Measurements from ENCODE around the gene CSNK1G2. TPM values are rescaled to one million over a fixed set of nuclear protein-coding genes. Genes with fewer than 3 reads are reported as not detected.

CSNK1G2 gene
- polyA plus RNA-seq, 2 of the 4 experiments (the other 2 are of a cell fraction), result 15.5 to 42.0 TPM

DNA sequence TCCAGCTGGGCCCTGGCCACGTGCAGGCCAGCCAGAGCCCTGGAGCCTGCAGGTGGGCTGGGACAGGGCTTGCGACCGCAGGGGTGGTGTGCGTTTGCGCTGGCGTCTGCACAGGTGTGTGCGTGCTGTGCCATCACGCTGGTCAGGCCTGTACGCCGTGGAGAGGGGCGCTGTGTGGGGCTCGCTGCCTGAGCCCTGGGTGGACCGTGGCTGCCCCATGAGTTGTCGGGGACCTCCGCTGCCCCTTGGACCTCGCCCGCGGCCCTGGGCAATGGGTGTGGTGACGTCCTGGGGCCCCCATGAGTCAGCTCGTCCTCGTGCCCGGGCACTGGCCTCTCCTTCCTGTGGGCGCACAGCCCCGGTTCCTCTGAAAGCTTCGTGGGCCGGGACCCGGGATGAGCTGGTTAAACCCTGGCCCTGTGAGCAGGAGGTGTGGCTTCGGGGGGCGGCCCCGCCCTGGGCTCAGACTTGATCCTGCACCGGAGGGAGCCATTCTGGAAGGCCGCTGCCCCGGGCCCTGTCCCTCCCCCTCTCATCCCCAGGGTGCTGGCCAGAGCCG is 6.8 kb downstream of the CSNK1G2 start:
- Histone ChIP-seq H3K9me3 (no peaks in the 10 kb centered on the region), H3K4me3 (no peak overlapping the region), H3K4me2 (no peak overlapping the region), H3K4me1 (0 out of 3 replicates have a peak, but pooled peaks cover 3% of the 10 kb centered on the region), H3K27ac (no peak overlapping the region)
- FAIRE-seq, result no peak
- TF ChIP-seq FOSL2 (IDR thresholded peaks at IDR 0.05) (no peak), FOSL2 (CRISPR knock-in tag; IDR thresholded peaks at IDR 0.05) (no peak), POLR2AphosphoS2 (conservative IDR thresholded peaks at IDR 0.05; ENCODE audit: low read length) (no peak), ZC3H11A (IDR thresholded peaks at IDR 0.05) (no peak), ESRRA (IDR thresholded peaks at IDR 0.05; ENCODE audit: borderline replicate concordance, low read length) (no peak), KDM1A (IDR thresholded peaks at IDR 0.05; ENCODE audit: low read depth) (no peak)
- no peak; a peak in 1 of 6 replicates for ATAC-seq
- 77% methylated on average over 22 of the region's 34 CpGs for WGBS (ENCODE audit: missing lambda C conversion rate)
- CTCF ChIA-PET, result interaction anchor here (0.8 to 1.5 kb wide), 4 partner anchors 18 to 122 kb away, joined by 3 to 5 read pairs (median 3); no protein-coding TSS in a partner anchor
- POLR2A ChIA-PET, result no interaction called here
- DNase-seq (ENCODE audit: low read depth in 1 of 2, low spot score in 1 of 2), result no peak

DNA sequence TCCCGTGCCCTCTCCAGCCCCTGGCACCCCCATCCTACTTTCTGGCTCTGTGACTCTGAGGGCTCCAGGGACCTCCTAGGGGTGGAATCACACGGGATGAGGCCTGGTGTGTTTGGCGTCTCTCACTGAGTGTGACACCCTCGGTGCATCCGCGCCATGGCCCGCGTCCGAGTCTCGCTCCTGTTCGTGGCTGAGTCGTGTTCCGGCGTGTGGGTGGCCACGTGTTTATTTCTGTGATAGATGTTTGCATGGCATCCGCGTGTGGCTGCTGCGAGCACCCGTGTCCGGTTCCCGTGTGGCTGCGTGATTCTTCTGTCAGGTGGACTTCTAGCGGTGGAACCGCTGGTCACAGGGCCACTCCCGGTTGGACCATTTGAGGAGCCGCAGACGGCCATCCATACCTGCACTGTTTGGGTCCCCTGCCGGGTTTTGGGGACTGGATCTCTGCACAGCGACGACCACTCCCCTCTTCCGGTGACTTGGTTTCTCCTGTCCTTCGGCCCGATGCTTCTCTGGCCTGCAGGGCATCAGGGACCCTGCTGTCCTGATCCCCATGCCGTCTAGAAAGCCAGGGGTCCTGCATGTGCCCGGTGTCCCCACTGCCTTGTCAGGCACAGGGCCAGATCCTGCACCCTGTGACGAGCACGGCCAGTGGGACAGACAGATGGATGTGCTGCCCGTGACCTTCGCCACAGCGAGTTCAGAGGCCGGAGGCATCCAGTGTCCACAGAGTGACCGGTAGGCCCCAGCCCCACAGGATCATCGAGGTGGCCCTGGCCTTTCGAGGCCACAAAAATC is 8.5 kb downstream of the CSNK1G2 start:
- Histone ChIP-seq H3K4me1 (no peaks in the 10 kb centered on the region), H3K9me3 (no peaks in the 10 kb centered on the region), H3K4me3 (no peak overlapping the region), H3K27ac (no peak overlapping the region), H3K4me2 (no peak overlapping the region)
- FAIRE-seq (no peak), ATAC-seq (no peak), DNase-seq (ENCODE audit: low read depth in 1 of 2, low spot score in 1 of 2) (no peak)
- ChIA-PET POLR2A (no interaction called here), CTCF (no interaction called here)
- 97% methylated on average over 44 of the region's 44 CpGs for WGBS (ENCODE audit: missing lambda C conversion rate)
- TF ChIP-seq NFE2L2 (conservative IDR thresholded peaks at IDR 0.05; ENCODE audit: low read length) (no peak), ZNF302 (CRISPR knock-in tag; IDR thresholded peaks at IDR 0.05) (no peak), POLR2AphosphoS2 (conservative IDR thresholded peaks at IDR 0.05; ENCODE audit: low read length) (no peak), CBX2 (IDR thresholded peaks at IDR 0.05; ENCODE audit: borderline replicate concordance, low read depth) (no peak), HOXA7 (CRISPR knock-in tag; IDR thresholded peaks at IDR 0.05) (no peak), HDAC2 (IDR thresholded peaks at IDR 0.05) (no peak)

DNA sequence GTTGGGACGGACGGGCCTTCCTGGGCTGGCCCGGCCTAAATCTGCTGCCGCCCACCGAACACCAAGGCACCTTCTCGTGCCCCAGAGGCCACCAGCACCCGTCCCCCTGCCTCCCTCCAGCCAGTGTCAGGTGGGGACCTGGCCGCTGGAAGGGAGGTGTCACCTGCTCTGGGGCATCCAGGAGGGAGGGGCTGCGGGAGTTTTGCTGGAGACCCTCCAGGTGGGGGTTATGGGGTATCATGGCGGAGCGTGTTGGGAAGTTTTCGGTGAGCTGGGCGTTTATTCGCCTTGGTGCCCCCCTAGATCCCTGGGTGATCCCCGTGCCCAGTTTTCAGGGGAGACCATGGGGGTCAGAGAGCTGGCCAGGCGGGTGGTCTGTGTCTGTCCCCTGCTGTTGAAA is 9.7 kb downstream of the CSNK1G2 start:
- H3K4me2 ChIP-seq, result no peak overlapping the region
- ChIA-PET POLR2A (no interaction called here), CTCF (interaction anchor here (0.6 to 1.6 kb wide), 2 partner anchors 53 to 142 kb away, joined by 3 read pairs; no protein-coding TSS in a partner anchor)
- no peak for FAIRE-seq
- no peaks in the 10 kb centered on the region for H3K4me1 ChIP-seq
- ATAC-seq, result no peak
- DNase-seq (ENCODE audit: low read depth in 1 of 2, low spot score in 1 of 2), result no peak
- no peak overlapping the region for H3K27ac ChIP-seq
- TF ChIP-seq JUN (IDR thresholded peaks at IDR 0.05) (no peak), KDM1A (IDR thresholded peaks at IDR 0.05; ENCODE audit: low read depth) (no peak), RCOR1 (IDR thresholded peaks at IDR 0.05; ENCODE audit: low read depth, low read length) (no peak), TP53 (CRISPR knock-in tag; IDR thresholded peaks at IDR 0.05) (no peak), NPAS2 (CRISPR knock-in tag; IDR thresholded peaks at IDR 0.05; ENCODE audit: borderline replicate concordance) (no peak), EHF (CRISPR knock-in tag; IDR thresholded peaks at IDR 0.05) (no peak), CBX2 (IDR thresholded peaks at IDR 0.05; ENCODE audit: borderline replicate concordance, low read depth) (no peak), POLR2AphosphoS2 (conservative IDR thresholded peaks at IDR 0.05; ENCODE audit: low read length) (no peak)
- TF ChIP-seq, protein P1, sequence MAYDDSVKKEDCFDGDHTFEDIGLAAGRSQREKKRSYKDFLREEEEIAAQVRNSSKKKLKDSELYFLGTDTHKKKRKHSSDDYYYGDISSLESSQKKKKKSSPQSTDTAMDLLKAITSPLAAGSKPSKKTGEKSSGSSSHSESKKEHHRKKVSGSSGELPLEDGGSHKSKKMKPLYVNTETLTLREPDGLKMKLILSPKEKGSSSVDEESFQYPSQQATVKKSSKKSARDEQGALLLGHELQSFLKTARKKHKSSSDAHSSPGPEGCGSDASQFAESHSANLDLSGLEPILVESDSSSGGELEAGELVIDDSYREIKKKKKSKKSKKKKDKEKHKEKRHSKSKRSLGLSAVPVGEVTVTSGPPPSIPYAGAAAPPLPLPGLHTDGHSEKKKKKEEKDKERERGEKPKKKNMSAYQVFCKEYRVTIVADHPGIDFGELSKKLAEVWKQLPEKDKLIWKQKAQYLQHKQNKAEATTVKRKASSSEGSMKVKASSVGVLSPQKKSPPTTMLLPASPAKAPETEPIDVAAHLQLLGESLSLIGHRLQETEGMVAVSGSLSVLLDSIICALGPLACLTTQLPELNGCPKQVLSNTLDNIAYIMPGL (CRISPR knock-in tag; IDR thresholded peaks at IDR 0.05; ENCODE audit: borderline replicate concordance), result no peak
- TF ChIP-seq, protein P2, sequence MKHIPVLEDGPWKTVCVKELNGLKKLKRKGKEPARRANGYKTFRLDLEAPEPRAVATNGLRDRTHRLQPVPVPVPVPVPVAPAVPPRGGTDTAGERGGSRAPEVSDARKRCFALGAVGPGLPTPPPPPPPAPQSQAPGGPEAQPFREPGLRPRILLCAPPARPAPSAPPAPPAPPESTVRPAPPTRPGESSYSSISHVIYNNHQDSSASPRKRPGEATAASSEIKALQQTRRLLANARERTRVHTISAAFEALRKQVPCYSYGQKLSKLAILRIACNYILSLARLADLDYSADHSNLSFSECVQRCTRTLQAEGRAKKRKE (CRISPR knock-in tag; IDR thresholded peaks at IDR 0.05; ENCODE audit: low read depth), result no peak
- TF ChIP-seq, protein P3, sequence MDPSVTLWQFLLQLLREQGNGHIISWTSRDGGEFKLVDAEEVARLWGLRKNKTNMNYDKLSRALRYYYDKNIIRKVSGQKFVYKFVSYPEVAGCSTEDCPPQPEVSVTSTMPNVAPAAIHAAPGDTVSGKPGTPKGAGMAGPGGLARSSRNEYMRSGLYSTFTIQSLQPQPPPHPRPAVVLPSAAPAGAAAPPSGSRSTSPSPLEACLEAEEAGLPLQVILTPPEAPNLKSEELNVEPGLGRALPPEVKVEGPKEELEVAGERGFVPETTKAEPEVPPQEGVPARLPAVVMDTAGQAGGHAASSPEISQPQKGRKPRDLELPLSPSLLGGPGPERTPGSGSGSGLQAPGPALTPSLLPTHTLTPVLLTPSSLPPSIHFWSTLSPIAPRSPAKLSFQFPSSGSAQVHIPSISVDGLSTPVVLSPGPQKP (IDR thresholded peaks at IDR 0.05; ENCODE audit: low read depth, low read length), result no peak
- TF ChIP-seq, protein P4, sequence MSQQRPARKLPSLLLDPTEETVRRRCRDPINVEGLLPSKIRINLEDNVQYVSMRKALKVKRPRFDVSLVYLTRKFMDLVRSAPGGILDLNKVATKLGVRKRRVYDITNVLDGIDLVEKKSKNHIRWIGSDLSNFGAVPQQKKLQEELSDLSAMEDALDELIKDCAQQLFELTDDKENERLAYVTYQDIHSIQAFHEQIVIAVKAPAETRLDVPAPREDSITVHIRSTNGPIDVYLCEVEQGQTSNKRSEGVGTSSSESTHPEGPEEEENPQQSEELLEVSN (IDR thresholded peaks at IDR 0.05; ENCODE audit: borderline replicate concordance, low read depth), result no peak
- no peak overlapping the region for H3K4me3 ChIP-seq
- no peaks in the 10 kb centered on the region for H3K9me3 ChIP-seq
- 94% methylated on average over 15 of the region's 16 CpGs for WGBS (ENCODE audit: missing lambda C conversion rate)

All from A549 (cell line).